ENCODE measurements around the gene TBC1D4.
"Not testable (repeated sequence)": the region's sequence is repeated elsewhere in the genome, so short reads cannot be mapped to it uniquely, and the experiment has no call there.

Gene TBC1D4

DNA sequence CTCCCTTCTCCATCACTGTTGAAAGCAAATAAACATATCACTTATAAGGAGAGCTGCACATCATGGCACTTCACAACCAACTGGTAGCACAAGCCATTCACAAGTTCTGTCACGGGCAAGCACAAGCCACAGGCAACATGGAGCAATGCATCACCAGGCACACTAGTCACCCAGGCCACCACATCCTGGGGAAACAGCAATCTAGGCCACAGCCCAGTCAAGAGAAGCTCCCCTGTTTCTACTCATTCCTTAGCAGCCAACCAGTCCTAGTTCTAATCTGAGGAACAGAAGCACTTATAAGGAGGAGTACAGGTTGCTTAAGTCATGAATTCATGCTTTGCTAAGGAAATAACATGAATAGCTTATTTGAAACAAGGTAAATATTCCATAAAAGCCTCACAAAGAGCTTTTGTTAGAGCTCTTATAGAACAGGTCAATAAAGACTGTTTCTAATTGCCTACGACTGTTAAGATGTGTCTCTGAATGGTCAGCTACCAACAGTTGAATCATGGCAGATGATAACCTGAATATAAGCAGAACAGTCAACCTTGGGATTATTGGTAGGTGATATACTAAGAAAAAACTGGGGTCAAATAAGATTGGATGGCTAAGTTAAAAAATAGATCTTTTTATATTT, 169.0 kb downstream of the TBC1D4 start:
- no peak for DNase-seq

DNA sequence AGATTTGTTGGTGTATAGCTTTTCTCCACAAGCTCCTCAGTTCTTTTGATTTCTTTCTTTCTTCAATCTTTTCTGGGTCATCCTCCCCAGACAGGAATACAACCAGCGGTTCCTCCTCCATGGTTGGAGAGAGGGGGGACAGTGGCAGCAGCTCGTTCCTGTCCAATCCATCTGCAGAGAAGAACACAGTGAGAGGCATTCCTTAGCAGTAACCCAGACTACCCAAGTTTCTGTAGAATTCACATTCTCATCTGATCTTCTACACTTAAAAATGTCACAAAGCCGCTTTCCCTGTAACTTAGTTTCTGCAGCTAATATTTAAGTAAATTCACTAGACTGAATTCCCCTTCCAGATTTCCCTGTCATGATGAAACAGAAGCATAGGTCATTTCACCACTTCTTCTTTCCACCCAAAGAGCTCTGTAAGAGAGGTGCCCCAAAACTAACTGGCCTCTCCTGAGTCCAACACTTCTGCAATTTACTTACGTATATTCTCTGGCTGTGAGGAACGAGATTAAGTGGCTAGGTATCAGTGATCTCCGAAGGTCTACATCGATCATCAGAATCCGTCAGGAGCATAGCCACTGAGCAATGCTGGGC, 171.9 kb downstream of the TBC1D4 start:
- no peak for DNase-seq

DNA sequence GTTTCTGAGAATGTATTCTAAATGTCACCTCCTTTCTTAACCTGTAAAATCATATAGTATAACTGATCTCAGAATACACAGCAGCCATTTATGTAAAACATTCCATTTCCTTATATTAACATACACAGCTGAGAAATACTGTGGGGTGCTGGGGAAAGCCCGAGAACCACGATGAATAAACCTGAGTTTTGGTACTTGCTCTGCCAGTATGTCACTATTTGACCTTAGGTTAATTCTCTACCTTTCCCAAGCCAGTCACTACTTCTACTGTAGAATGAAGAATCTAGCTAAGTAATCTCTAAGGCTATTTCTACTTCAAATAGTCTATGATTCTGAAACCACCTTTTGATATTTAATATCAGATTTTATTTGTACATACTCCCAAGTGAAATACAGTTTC, 173.7 kb downstream of the TBC1D4 start:
- DNase-seq, result no peak

DNA sequence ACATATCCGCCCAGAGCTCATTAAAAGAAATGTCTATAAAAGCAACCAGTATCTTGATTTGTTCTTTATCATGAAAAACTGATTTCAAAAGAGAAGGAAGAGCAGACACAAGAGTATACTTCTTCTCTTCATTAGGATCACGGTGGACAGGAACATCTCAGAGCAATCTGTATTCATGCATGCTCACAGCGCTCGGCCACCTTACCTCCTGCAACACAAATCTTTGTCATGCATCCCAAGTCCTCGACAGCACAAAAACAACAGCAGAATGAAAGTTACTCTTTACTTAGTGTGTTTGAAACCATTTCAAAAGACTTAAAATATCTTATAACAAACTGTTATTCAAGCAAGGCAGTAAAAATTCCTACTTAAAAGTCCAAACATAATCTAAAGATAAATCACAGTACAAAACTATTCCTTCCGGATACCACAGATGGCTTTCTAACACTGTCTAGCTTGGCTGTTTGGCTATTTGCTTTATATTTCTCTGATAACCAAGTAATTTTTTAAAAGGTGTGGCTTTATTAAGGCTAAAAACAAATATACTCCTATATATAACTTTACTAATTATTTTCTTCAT, 174.5 kb downstream of the TBC1D4 start:
- no peak for DNase-seq

DNA sequence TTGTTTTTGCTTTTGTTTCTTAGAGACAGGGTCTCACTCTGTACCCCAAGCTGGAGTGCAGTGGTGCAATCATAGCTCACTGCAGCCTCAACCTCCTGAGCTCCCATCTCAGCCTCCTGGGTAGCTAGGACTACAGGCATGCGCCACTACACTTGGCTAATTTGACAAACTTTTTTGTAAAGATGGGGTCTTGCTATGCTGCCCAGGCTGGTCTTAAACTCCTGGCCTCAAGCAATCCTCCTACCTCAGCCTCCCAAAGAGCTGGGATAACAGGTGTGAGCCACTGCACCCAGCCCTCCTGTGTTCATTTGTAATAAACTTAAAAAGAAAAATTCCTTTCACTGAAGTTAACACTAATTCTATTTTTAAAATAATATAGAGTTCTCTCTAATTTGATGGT, 175.0 kb downstream of the TBC1D4 start:
- not testable (repeated sequence) for DNase-seq

DNA sequence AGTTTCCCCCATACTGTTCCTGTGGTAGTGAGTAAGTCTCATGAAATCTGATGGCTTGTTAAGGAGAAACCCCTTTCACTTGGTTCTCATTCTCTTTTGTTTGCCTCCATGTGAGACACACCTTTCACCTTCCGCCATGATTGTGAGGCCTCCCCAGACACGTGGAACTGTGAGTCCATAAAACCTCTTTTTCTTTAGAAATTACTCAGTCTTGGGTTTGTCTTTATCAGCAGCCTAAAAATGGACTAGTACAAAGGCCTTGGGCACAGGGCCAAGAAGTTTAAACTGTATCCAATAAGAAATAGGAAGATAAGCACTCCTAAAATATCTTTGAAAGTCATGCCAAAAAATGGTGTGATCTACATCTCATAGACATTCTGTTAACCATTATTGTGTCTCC, 176.9 kb downstream of the TBC1D4 start:
- DNase-seq, result no peak

DNA sequence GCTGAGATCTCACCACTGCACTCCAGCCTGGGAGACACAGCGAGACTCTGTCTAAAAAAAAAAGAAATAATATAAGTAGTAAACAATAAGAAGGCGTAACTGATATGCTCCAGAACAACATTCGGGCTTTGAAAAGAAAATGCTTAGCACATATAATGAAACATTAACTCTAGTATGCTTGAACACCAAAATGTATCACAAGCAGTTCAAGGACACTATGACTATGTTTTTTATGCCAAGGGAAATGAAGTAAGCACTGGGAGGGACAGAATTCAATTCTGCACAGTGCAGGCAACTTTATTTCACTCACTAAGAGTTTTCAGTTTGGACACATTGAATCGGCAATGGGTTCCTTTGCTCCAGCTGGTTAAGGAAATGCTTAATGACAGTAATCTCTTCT, 178.7 kb downstream of the TBC1D4 start:
- DNase-seq, result no peak

DNA sequence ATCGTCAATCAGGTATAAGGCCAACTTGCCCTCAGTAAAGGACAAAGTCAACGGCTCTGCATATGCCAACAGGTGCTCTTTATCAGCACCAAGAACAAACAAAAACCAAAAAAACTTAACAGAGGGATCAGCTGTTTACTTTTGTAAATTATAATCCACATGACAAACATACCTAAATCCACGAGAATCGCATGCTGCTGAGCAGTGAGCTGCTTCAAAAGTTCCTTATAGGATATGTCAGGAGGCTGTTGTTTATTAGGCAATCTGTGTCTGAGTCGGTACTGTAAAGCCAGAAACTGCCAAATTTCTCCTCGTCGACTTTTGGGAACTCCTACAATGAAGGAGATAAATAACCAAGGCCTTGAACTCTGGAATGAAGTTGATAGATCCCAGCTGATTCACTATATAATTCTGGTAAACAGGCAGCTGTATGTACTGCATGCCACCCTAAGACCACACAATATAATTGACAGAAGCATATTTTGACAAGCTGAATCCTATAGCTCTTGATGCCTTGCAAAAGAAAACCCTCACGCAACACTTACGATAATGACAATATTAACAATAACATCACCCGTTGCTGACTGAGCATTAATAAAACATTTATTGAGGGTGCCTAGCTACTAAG, 179.8 kb downstream of the TBC1D4 start:
- no peak for DNase-seq

DNA sequence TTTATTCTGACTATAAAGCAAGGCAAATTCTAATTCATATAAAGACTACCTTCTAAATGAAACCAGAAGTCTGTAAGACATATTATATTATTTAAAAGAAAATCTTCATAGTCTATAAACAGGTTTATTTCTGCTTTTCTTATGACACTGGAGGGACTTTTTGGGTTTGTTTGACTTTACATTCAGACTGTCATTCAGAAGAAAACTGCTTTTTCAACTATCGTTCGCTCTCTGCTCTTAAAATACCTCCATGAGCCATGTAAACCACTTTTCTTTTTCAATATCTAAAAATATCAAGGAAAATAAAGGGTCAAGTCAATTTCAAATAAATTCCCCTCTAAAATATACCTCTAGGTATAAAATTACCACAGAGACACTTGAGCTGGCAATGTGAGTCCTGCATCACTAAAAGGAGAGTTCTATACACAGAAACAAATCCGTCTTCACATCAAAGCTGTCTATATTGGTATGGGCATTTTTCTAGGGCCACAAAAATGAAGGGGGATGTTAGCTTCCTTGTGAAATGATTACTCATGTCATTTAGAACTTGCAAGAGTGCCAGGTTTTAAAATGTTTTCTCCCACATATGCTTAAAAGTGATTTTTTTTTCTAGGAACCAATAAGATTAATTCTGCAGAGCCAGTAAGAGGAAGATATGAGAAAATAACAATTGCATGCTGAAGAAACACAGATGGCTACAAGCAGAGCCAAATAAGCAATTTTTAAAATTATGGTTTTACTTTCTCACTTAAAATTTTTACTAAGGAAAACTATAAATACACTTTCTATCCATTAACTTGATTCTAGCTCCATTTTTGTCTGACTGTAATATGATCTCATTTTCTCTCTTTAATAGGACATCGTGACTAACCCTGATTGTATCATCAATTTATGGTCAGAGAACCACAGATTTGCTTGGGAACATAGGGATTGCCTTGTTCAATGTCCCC, 181.8 kb downstream of the TBC1D4 start:
- DNase-seq, result no peak

DNA sequence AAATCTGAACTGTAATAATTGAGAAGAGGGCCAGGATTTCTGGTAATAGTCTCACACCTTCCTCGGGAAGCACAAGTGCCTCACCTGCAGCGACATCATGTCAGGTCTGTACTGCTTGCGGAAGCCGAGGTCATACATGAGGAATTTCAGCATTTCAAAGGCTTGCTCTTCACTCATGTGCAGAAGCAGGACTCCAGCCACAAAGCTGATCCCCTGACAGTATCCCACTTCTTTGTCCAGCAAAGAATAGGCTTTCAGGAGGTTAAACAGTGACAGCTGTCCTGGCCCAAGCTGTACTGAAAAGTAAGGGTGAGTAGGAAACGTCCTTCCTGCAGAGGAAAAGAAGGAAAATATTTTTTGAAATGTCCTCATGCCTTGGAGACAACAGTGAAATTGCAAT, 182.7 kb downstream of the TBC1D4 start:
- DNase-seq, result no peak

DNA sequence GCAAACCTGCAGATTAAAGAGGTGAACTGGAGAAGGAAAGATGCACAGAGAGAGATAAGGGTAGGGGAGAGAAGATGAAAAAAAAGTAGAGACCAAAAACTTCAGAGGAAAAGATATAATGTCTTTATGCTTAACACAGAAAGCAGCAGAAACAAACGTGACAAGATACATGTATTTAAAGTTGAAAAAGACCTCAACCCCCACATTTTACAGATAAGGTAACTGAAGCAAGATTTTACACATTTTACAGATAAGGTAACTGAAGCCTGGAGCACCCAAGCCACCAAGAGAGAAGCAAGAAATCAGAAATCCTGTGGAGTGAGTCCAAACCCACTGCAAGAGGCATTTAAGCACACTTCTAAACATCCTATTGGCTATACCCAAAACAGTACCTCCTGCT, 185.3 kb downstream of the TBC1D4 start:
- no peak for DNase-seq

DNA sequence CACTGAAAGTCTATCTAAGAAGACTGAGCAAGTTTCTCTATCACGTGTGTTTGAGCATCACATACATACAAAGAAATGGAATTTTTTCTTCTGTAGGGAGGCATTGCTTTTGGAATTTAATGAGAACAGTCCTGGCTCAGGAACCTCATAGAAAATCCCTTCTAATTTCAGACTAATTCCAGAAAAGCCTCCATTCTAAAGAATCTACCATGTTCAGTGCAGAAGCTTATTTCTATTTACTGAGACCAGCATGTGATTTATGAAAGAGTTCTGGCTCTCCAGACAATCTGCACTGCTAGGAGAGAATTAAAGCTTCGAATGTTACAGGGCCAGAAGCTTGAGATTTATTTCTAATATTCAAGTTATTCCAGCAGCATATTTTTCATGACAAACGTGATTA, 186.8 kb downstream of the TBC1D4 start:
- DNase-seq, result no peak

DNA sequence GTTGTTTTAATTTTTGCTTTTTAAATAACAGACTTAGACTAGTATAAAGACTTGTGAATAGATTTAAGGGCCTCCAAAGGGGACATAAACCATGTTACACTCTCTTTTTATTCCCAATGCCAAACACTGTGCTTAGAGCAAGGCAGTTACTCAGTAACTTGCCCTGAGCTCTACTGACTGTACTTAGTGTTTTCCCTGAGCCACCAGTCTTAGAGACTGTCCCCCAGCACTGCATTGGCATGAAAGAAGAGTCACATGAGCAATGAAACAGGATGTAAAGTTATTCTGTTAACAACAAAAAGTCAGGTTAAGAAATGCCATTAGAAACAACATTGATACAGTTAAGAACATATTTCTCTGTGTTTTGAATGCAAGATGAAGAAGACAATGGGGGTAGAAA, 187.9 kb downstream of the TBC1D4 start:
- no peak for DNase-seq

DNA sequence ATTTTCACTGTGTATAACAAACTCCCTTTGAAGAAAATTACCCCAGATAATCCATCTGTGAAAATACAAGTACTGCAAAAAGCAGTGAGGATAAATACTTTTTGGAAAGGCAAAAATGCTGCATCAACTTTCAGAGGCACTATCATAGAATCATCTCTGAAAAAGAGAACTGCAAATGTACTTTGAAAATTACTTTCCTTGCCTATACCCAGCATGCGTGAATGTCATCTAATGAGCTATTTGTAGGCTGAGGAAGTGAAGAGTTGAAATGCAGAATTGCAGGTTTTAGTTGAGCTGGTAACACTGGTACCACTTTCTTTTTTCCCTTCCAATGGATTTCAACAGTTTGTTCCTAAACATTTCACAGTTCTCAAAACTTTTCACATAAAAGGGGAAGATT, 196.7 kb downstream of the TBC1D4 start:
- no peak for DNase-seq

DNA sequence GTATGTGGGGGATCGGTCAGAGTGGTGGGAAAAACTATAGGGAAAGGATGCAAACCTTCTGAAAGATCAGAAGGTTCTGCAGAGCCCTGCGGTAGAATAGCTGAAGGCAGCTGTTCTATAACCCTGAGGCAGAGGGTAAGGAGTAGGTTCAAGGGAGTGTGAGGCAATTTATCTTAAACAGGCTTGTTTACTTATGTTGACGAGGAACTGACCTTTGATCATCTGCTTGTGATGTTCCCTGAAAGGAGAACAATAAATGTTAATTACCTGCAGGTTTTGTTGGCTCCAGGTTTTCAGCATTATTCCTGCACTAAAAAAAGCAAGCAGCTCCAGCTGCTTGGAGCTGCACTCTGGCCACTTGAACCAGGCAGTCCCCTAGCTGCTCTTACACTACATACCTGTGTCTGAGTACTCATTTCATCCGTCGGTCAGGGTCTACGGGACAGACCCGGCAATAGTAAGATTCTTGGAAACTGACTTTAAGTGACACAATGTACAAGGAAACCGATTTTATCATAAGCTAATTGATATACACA, 202.1 kb downstream of the TBC1D4 start:
- no peak for DNase-seq

DNA sequence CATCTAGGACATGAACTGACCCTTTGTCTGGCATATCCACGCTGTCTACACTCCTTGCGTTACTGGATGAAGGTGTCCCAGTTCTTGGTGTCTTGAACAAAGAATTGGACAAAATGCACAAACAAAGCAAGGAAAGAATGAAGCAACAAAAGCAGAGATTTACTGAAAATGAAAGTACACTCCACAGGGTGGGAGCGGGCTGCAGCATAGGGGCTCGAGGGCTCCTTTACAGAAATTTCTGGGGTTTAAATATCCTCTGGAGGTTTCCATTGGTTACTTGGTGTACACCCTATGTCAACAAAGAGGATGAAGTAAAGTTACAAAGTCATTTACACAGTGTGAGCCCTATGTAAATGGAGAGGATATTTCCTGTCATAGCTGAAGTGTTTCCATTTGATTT, 208.3 kb downstream of the TBC1D4 start:
- DNase-seq, result not testable (repeated sequence)

DNA sequence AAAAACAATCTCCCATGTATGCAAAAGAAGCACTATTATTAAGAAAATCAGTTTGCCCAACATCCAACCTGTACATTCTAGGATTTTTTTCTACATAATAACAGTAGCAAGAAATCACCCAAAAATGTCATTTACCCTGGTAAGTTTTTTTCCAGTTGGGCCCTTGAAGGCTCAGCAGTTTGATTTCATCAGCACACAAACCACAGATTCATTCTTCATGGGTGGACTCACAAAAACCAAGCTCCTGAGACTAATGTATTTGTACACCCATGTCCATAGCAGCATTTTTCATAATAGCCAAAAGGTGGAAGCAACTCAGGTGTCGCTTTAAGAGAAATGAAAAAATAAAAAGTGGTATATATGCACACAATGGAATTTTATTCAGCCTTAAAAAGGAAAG, 210.1 kb downstream of the TBC1D4 start:
- DNase-seq, result no peak

DNA sequence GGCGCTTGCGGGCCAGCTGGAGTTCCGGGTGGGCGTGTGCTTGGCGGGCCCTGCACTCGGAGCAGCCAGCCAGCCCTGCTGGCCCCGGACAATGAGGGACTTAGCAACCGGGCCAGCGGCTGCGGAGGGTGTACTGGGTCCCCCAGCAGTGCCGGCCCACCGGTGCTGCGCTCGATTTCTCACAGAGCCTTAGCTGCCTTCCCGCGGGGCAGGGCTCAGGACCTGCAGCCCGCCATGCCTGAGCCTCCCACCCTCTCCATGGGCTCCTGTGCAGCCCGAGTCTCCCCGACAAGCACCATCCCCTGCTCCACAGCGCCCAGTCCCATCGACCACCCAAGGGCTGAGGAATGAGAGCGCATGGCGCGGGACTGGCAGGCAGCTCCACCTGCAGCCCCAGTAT, 213.5 kb downstream of the TBC1D4 start:
- not testable (repeated sequence) for DNase-seq

DNA sequence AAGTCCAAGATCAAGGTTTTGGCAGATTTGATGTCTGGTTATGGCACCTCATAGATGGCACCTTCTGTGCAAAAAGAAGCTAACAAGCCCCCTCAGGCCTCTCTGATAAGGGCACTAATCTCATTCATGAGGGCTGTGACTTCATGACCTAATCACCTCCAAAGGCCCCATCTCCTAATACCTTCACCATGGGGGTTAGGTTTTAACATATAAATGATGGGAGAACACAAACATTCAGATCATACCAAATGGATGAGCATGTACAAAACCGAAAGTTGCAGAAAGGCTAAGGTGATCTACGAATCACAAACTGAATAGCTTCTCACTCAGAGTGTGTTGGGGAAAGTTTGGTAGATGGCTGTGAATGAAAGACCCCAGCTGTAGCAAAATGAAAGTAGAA, 217.4 kb downstream of the TBC1D4 start:
- DNase-seq, result no peak

DNA sequence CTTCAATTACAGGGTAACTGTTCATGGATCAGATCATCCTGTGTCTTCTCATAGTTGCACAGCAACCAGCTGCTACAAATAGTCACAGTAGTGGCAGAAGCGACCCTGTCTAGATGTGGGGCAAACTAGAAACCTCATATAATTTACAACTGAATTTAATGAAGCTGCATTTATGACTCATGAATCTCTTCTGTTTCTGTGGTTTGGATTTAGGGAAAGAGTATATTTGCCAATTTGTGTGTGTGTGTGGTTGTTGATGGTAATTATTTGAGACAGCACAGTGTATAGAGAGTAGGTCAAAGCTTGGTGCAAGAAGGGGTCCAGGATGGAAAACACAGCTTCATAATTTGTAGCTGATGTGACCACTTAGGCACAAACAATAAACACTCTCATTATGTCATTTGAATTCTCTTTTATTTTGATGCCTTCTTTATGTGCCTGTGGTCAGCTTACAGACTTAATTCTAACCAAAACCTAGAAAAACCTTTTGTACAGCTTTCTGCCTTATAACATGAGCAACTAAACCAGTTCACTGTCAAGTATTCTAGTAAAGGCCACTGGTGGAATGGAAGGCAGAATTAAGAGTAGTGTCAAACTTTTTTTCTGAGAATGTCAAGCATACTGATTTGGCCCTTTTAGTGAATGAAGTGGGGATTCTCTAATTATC, 218.1 kb downstream of the TBC1D4 start:
- no peak for DNase-seq

DNA sequence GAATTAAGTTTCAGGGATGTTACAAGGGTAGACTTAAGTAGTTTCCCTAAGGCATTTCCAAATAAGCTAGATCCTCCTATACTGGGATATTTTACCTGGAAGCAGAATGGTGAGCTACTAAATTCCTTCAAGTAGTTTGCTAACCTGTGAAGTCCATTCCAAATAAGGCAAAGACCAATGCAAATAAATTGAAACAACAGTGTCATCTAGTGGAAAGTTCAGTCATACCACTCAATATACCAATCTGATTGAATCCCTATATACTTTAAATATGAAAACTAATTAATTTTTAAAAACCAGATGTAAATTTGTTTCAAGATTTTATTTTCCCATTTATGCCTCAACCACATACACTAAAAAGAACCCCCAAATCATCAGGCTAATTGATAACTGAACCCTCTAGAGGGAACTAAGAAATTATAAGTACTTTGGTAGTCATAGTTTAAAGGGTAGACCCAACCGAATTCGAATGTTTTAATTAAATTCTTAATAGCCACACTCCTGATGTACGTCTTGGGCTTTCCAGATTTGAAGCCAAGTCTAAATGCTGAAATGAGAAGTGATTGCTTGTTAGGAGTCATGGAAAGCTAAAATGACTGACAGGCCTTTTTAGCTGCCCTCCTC, 223.7 kb downstream of the TBC1D4 start:
- no peak for DNase-seq

DNA sequence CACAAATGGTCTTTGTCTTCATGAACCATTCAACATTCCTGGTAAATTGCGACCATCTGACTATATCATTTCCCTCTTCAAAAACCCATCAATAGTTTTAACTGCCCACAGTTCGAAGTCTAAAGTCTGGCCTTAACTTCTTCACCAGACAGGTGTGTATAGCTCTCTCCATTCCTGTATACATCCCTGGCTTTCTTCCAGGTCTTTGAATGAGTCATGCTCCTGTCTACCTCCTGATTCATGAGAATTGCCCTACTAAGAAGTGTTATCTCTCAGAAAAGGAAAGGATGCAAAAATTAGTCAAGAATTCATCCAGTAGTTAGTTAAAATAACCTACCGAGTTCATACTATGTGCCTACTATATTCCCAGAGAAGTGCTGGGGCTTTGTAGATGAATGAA, 225.0 kb downstream of the TBC1D4 start:
- no peak for DNase-seq
